ENCODE results near the gene GON4L.
A peak's percentile ranks its signal among the peaks of the same experiment; 100 is the strongest.
"Not testable (repeated sequence)": the region's sequence is repeated elsewhere in the genome, so short reads cannot be mapped to it uniquely, and the experiment has no call there.

GON4L gene

DNA sequence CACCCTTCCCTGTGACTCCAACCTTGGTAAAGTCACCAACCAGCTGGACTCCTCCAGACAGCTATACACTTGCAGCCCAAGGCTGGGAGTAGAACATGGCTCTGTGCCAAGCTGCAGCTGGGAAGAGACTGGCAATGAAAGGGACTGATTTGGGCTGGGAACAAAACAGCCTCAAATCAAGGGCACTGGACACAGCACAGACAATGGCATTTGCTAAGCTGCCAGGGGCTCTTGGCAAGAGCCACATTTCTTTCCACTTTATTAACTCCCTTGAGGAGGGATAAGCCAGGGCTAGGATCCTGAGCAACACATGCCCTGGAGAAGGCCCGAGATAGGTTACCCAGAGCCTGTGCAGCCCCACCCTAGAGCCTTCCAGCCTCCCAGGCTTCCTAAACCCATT lies 14.4 kb upstream of the GON4L start:
- DNase-seq (ENCODE audit: low spot score) = no peak

DNA sequence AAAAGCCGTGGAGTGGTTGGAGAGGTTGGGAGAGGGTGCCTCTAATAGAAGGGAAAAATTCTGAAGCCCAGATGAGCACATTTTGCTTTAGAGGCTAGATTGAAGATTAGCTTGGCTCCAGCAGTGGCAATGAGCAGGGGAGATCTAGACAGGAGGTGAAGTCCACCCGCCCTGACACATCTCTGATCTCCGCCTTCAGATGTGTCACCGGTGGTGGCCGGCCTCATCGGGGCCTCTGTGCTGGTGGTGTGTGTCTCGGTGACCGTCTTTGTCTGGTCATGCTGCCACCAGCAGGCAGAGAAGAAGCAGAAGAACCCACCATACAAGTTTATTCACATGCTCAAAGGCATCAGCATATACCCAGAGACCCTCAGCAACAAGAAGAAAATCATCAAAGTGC lies 10.8 kb upstream of the GON4L start:
- DNase-seq (ENCODE audit: low spot score) = no peak

GRCh38 chr1:155864393-155864792 lies 7.4 kb upstream of the GON4L start:
- no peak for DNase-seq (ENCODE audit: low spot score)

GRCh38 chr1:155861896-155862295 lies 4.9 kb upstream of the GON4L start:
- no peak for DNase-seq (ENCODE audit: low spot score)

DNA sequence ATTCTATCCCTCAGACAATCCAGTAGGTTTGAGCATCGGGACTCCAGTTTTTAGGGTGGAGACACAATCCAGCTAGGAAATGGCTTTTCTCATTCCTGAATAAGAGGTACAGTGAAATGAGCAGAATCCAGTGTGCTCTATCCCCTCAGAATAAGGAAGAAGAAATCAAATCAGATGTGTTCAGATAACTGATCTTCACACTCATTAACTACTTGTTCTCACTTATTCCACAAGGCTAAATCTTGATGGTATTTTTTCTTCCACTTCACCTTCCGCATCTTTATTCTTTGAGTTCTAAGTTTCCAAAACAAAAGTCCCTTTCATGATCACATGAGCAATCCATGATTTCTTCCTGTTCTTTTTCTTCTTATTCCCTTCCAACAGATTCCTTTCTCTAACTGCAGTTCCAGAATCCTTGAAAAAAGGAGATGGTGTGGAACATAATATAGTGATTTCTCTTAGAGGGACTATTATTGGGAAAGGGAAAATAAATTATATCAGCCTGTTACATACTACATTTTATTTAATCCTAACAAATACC lies 4.0 kb upstream of the GON4L start:
- peak; percentile 24 for DNase-seq (ENCODE audit: low spot score)

GRCh38 chr1:155859881-155860871 lies 3.2 kb upstream of the GON4L start:
- DNase-seq (ENCODE audit: low spot score) = peak; percentile 88

GRCh38 chr1:155859234-155859829 lies 2.3 kb upstream of the GON4L start, which contains the start of gene SYT11:
SYT11 (plus strand) TSS chr1:155859567; CDS start chr1:155859762, 195 bp downstream.
- peak; percentile 97 for DNase-seq (ENCODE audit: low spot score)

DNA sequence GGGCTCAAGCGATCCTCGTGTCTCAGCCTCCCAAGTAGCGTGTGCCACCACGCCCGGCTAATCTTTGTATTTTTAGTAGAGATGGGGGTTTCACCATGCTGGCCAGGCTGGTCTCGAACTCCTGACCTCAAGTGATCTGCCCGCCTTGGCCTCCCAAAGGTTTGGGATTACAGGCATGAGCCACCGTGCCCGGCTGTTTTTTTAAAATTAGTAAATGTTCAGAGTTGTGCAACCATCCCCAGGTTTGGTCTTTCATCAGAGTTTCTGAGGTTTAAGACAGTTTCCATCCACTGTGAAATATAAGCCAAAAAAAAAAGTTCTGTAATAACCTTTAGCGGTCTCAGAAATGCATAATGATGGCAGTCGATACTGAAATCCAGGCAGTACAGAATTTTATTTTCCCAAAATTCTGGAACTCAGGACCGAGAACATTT lies 1.8 kb upstream of the GON4L start:
- peak; percentile 32 for DNase-seq (ENCODE audit: low spot score)

DNA sequence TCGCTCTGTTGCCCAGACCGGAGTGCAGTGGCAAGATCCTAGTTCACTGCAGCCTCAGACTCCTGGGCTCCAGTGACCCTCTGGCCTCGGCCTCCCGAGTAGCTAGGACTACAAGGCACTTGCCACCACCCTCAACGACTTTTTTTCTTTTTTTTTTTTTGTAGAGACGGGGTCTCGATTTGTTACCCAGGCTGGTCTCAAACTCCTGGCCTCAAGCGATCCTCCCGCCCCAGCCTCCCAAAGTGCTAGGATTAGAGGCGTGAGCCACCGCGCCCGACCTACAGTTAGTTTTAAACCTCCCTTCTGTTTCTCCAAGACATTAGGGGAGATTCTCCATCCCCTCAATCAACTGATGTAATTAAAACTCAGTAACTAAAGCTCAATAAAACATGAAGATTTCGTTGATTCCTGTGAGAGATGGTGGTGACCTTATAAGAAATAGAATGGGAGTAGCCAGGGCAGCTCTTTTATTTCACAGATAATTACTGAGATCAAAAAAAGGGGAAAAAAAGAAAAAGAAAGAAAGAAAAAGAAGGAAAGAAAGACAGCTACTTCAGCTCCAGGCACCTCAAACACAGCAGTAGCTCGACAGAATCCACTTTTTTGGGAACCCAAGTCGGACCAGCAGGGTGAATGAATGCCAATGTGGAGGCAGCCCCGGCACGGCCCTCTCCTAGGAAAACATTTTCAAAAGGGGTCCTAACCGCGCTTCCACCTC lies 598 bp downstream of the GON4L start:
- no peak for DNase-seq (ENCODE audit: low spot score)

DNA sequence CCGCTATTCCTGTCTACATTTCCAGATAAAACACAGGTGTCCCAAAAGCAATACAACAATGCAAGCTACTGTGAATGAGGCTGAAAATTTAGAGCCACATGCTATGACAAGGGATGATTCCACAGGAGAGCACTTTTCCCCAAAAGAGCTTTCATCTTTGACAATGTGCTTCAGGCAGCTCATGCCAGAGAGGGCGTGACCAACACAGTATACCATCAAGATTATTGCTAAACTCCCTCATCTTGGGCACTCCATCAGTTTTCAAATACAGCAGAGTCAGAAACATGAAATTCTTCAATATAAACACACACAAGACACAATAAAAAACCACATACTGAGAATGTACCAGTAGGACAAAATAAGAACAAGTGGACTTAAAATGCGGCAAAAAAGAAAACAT lies 6.7 kb downstream of the GON4L start:
- DNase-seq (ENCODE audit: low spot score) = no peak

DNA sequence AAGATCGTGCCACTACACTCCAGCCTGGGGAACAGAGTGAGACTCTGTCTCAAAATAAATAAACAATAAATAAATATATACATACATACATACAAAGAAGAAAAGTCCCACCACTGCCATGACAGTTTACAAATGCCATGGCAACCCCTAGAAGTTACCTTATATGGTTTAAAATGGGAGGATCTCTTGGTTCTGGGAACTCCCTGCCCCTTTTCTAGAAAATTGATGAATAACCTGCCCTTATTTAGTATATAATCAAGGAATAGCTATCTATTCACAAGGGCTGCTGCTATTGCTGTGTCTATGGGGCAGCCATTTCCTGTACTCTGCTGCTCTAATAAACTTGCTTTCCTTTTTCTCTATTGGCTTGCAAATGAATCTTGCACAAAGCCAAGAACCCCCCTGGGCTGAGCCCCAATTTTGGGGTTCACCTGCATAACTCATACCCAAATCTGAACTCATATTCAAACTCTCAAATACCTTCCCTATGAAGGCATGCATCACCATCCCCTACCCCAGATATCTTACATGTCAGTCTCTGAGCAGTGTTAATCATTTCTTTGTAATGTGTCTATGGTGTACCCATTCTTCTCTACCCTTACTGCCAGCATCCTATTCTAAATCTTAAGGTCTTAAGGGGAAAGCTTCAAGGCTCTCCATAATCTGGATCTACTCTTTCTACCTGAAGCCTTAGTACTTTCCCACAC lies 9.0 kb downstream of the GON4L start:
- DNase-seq (ENCODE audit: low spot score) = no peak

DNA sequence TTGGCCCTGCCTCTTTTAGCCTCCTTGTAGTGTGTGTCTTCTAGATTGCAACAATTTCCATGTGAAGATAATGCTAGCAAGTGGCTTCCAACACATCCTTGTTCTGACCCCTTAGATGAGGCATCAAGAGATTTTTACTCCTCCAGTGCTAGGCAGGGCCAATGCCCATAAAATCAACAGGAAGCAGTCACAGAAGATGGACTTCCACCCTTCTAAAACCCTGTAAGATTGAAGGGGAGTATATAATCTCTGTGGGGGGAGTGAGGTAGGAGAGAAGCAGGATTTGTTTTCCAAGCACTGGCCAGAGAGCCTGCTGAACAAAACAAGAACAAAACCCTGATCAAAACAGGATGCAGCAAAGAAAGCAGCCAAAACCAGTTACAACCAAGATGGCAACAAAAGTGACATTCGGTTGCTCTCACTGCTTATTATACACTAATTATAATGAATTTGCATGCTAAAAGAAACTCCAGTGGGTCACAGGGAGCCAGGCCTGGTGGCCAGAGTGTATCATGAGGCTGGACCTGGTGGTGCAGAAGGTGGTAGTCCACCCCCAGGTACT lies 12.1 kb downstream of the GON4L start:
- DNase-seq (ENCODE audit: low spot score) = no peak

DNA sequence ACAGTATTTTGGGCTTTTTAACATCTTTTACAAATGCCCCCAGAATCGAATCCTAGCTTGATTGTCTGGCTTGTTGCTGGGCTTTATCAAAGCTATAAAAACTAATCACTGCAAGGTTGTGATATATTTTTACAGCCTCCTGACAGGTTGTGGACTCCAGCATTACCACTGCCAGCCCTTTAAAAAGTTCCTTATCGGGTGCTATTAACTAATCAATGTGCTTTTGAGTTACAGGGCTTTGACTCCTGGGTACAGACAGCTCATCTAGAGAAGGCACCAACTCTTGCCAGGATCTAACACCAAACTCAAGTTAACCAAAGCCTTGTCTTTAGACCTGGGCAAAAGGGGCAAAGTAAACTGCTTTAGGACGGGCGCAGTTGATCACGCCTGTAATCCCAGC lies 16.6 kb downstream of the GON4L start:
- no peak for DNase-seq (ENCODE audit: low spot score)

GRCh38 chr1:155835548-155835947 lies 21.5 kb downstream of the GON4L start:
- DNase-seq (ENCODE audit: low spot score) = no peak

- DNase-seq (ENCODE audit: low spot score) = not testable (repeated sequence)
These were observed 22.1 kb downstream of the GON4L start for GRCh38 chr1:155834927-155835399.

DNA sequence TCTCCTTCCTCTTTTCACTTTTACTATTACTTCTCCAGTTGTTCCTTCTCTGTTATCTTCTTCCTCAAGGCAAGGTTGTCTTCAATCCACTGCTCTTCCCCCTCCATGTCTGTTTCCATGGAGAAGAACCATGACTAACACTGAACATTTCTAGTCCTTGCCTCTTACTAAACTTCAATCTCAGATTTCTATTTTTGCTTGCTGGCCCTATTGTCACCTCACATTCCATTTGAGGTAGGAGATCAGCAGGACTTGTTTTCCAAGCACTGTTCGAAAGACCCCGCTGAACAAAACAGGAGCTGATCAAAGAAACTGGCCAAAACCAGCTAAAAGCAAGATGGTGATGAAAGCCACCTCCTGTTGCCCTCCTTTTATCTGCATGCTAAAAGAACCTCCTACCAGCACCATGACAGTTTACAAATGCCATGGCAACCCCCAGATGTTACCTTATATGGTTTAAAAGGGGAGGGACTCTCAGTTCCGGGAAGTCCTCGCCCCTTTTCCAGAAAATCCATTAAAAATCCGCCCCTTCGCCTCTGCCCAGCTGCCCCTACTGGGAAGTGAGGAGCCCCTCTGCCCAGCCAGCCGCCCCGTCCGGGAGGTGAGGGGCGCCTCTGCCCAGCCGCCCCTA lies 22.6 kb downstream of the GON4L start:
- DNase-seq (ENCODE audit: low spot score) = peak; percentile 44

GRCh38 chr1:155833665-155834295 lies 23.2 kb downstream of the GON4L start:
- DNase-seq (ENCODE audit: low spot score) = no peak

DNA sequence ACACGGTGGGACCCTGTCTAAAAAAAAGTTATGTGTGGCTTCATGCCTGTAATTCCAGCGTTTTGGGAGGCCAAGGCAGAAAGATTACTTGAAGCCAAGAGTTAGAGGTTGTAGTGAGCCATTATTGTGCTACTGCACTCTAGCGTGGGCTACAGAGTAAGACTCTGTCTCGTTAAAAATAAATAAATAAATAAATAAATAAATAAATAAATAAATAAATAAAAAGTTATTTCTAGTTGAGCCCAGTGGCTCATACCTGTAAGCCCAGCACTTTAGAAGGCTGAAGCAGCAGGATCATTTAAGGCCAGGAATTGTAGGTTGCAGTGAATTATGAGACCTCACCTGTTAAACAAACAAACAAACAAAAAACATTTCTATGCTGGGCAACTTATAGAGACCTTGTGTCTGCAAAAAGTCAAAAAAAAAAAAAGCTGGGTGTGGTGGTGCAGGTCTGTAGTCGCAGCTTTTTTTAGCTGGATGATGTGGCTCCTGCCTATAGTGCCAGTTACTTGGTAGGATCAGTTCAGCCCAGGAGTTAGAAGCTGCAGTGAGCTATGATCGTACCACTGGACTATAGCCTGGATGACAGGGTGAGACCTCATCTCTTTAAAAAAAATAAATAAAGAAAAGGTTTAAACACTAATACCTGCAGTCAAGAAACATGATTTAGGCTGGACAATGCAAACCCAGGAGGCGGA lies 25.6 kb downstream of the GON4L start:
- DNase-seq (ENCODE audit: low spot score) = no peak

DNA sequence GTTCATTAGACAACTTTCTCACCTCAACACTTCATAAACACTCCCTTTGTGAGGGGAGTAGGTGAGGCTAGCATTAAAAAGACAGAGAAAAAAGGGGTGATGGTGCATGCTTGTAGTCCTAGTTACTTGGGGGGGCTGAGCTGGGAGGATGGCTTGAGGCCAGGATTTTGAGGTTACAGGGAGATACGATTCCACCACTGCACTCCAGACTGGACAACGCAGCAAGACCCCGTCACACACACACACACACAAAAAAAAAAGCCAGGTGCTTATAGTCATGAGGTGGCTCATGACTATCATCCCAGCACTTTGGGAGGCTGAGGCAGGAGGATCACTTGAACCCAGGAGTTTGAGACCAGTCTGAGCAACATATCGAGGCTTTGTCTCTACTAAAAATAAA lies 29.6 kb downstream of the GON4L start:
- DNase-seq (ENCODE audit: low spot score) = no peak

GRCh38 chr1:155816351-155816750 lies 40.7 kb downstream of the GON4L start:
- DNase-seq (ENCODE audit: low spot score) = no peak
